Endothelial cell of umbilical vein (primary cell): ENCODE measurements around the gene MRPL48. TPM values are rescaled to one million over a fixed set of nuclear protein-coding genes. Genes with fewer than 3 reads are reported as not detected.

Experiments
- BruUV-seq: library from RNA; stranded (reverse); fragments of 400-500 nt; replicated peaks from 2 replicates; lab custom pipeline; 2021; lab: Mats Ljungman, UMichigan
- CTCF ChIA-PET: fragments of 300-600, 350-600 bp; sonication (Branson Sonifier 250); formaldehyde crosslinking; loops from one replicate; lab custom pipeline; 2021; ENCODE audit warnings: antibody characterized with exemption, inconsistent platforms; lab: Charles Lee
- POLR2A ChIA-PET: fragments of 300-600, 350-600 bp; sonication (Branson Sonifier 250); formaldehyde crosslinking; loops from one replicate; lab custom pipeline; 2021; ENCODE audit warnings: antibody characterized with exemption, inconsistent platforms; lab: Charles Lee
- DNase-seq: peaks from one replicate; pipeline ENCODE4 v3.0.0-alpha.2; 2011; ENCODE audit warnings: low read depth, low spot score
- FAIRE-seq: peaks from 2 replicates; lab custom pipeline; 2011; peaks lifted over from hg19 to GRCh38; lab: Jason Lieb, UNC
- H2AFZ ChIP-seq: 2 replicates; pipeline ENCODE4 v1.6.0; 2012; ENCODE audit warnings: low read depth, low read length, control low read depth, inconsistent platforms
- H3K27ac ChIP-seq: 2 replicates; pipeline ENCODE4 v1.5.1; 2011; ENCODE audit warnings: low read depth, mild to moderate bottlenecking, control low read depth, low read length, moderate library complexity; ENCODE audit not compliant: insufficient read depth
- H3K27me3 ChIP-seq, 2 experiments: 2 replicates each; pipeline versions ENCODE4 v1.6.0 to v1.6.1; 2011; ENCODE audit warnings: low read length in 2 of 2, mixed read lengths in 1 of 2; ENCODE audit not compliant: control insufficient read depth in 2 of 2, insufficient read depth in 2 of 2
- H3K36me3 ChIP-seq, 2 experiments: 2 replicates in 1 of 2; 3 replicates in 1 of 2; pipeline ENCODE4 v1.5.1; 2011; ENCODE audit warnings: low read length in 2 of 2, mild to moderate bottlenecking in 1 of 2, moderate library complexity in 1 of 2; ENCODE audit not compliant: control insufficient read depth in 2 of 2, insufficient read depth in 2 of 2; ENCODE audit errors: extremely low read depth in 1 of 2
- H3K4me1 ChIP-seq: 3 replicates; pipeline ENCODE4 v1.5.1; 2011; ENCODE audit warnings: mild to moderate bottlenecking, low read length; ENCODE audit not compliant: control insufficient read depth, insufficient read depth; ENCODE audit errors: extremely low read depth
- H3K4me2 ChIP-seq: 2 replicates; pipeline ENCODE4 v1.6.1; 2011; ENCODE audit warnings: low read length, control low read depth, mixed read lengths; ENCODE audit not compliant: insufficient read depth
- H3K4me3 ChIP-seq, 3 experiments: fragments of 200-600 bp in 1 of 3; sonication (generic), shearing (Covaris generic) in 1 of 3; replicated peaks in 1 of 3; 2 replicates each; pipeline ENCODE4 v1.5.1; 2011 to 2016; ENCODE audit warnings: control low read depth in 3 of 3, low read length in 3 of 3, mild to moderate bottlenecking in 2 of 3, inconsistent platforms in 1 of 3, low read depth in 1 of 3, moderate library complexity in 1 of 3; ENCODE audit not compliant: insufficient read depth in 1 of 3
- H3K79me2 ChIP-seq: 2 replicates; pipeline ENCODE4 v1.6.0; 2012; ENCODE audit warnings: low read length, inconsistent platforms; ENCODE audit not compliant: control insufficient read depth, insufficient read depth
- H3K9ac ChIP-seq: replicated peaks from 2 replicates; pipeline ENCODE3; 2011; ENCODE audit warnings: low read length, control low read depth; ENCODE audit not compliant: insufficient read depth; ENCODE audit errors: extremely low read depth
- H3K9me1 ChIP-seq: replicated peaks from 3 replicates; pipeline ENCODE4 v1.6.0; 2011; ENCODE audit warnings: mild to moderate bottlenecking, low read length; ENCODE audit not compliant: control insufficient read depth, insufficient read depth; ENCODE audit errors: extremely low read depth
- H3K9me3 ChIP-seq: replicated peaks from 2 replicates; pipeline ENCODE4 v1.5.1; 2012; ENCODE audit warnings: low read length, inconsistent platforms; ENCODE audit not compliant: control insufficient read depth, insufficient read depth
- H4K20me1 ChIP-seq: replicated peaks from 2 replicates; pipeline ENCODE3; 2011; ENCODE audit warnings: mild to moderate bottlenecking, low read length; ENCODE audit not compliant: control insufficient read depth, insufficient read depth; ENCODE audit errors: extremely low read depth
- EZH2 ChIP-seq: IDR thresholded peaks from 2 replicates; pipeline ENCODE4 v1.6.1; 2012; ENCODE audit warnings: borderline replicate concordance, low read depth, mild to moderate bottlenecking, moderate library complexity, low read length, inconsistent platforms; ENCODE audit not compliant: severe bottlenecking
- FOS ChIP-seq: IDR thresholded peaks from 2 replicates; pipeline ENCODE4 v1.6.1; 2011; ENCODE audit warnings: mild to moderate bottlenecking, low read length, moderate library complexity, borderline replicate concordance; ENCODE audit not compliant: insufficient read depth
- GATA2 ChIP-seq: IDR thresholded peaks from 2 replicates; pipeline ENCODE4 v1.7.0; 2011; ENCODE audit warnings: low read depth, mild to moderate bottlenecking, moderate library complexity, mixed read lengths, low read length; ENCODE audit not compliant: insufficient read length, insufficient read depth
- JUN ChIP-seq: IDR thresholded peaks from 2 replicates; pipeline ENCODE4 v1.6.1; 2011; ENCODE audit warnings: borderline replicate concordance, low read depth; ENCODE audit not compliant: insufficient read length, insufficient read depth
- MAX ChIP-seq: IDR thresholded peaks from 2 replicates; pipeline ENCODE4 v1.6.1; 2011; ENCODE audit not compliant: insufficient read depth, insufficient read length
- MYC ChIP-seq: IDR thresholded peaks from one replicate; pipeline ENCODE4 v1.6.1; 2011; ENCODE audit warnings: mild to moderate bottlenecking, low read depth, low read length
- POLR2A ChIP-seq: IDR thresholded peaks from 2 replicates; pipeline ENCODE4 v1.6.1; 2012; ENCODE audit warnings: low read depth, mild to moderate bottlenecking, control low read depth, low read length
- POLR2AphosphoS5 ChIP-seq: IDR thresholded peaks from 2 replicates; pipeline ENCODE4 v1.6.1; 2012; ENCODE audit warnings: low read depth, mild to moderate bottlenecking, control low read depth, low read length, moderate library complexity; ENCODE audit not compliant: insufficient read depth
- dilution Hi-C: fragments of 300-500 bp; cut with MboI; formaldehyde crosslinking; loops from one replicate; pipeline ENCODE4 v1.15.0; 2019; ENCODE audit warnings: low sequenced_read_pairs; ENCODE audit not compliant: extremely low pct_ligation_motif_present
- intact Hi-C: fragments of 100-400 bp; cut with micrococcal nuclease; formaldehyde crosslinking; loops from one replicate; pipeline ENCODE4 v1.10.0; 2022
- polyA plus RNA-seq, 4 experiments: library from polyadenylated mRNA; depleted of rRNA in 3 of 4; stranded (reverse) in 3 of 4; unstranded in 1 of 4; fragments of >200 nt; gene quantifications; 2 replicates each; pipeline versions ENCODE4 v1.2.1 to v1.2.3, GENCODE V29; 2011 to 2012; ENCODE audit warnings: missing spikeins in 1 of 4
- total RNA-seq: library from RNA; stranded (reverse); gene quantifications from 2 replicates; pipeline ENCODE4 v1.2.3, GENCODE V29; 2021
- TF ChIP-seq, protein P1 (sequence below), 2 donors: IDR thresholded peaks; 1 replicate in 1 of 2; 2 replicates in 1 of 2; pipeline ENCODE4 v1.5.1; 2011; ENCODE audit warnings: low read length in 2 of 2, mild to moderate bottlenecking in 2 of 2, moderate library complexity in 2 of 2, control low read depth in 1 of 2, inconsistent platforms in 1 of 2, low read depth in 1 of 2; ENCODE audit not compliant: insufficient read depth in 1 of 2; ENCODE audit errors: extremely low read depth in 1 of 2

Gene MRPL48
- total and polyA plus RNA-seq, 2 donors (not counting 3 experiments of a cell fraction or from before 2014, with no cell fraction given): 25.0 to 38.3 TPM

DNA sequence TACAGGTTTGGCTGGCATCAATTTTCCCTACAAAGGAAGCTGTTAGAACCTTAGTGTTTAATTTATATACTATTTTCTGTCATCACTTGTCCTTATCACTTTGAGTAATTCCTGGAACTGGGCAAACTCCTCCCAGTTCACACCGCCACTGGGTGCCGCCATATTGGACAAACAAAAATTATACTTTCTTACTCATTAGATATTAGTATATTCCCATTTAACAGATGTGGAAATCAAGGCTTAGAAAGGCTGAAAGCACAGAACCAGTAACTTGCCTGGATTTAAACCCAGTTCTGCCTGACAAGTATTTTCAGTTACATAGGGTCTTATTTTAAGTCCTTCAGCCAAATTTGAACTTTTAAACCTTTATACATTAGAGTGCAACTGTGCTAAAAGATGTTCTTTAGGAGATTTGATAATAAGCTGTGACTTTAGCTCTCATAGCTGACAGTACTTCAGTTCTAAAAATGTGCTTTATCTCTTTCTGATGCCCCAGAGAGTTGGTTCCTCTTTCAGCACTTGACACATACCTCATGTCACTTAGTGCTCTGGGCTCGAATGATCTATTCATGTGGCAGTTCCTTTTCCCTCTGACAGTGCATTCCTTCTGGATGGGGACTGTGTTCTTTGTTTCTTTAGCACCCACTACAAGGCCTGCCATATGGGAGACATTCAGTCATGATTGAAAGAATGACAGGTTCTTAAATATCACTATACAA is 63.5 kb downstream of the MRPL48 start:
- POLR2A ChIA-PET: no interaction called here
- FAIRE-seq: no peak
- H3K4me2 ChIP-seq: no peak overlapping the region
- no peaks in the 10 kb centered on the region for H3K27me3 ChIP-seq
- no peak overlapping the region for H3K4me3 ChIP-seq
- no TSS peak for BruUV-seq
- no peaks in the 10 kb centered on the region for H4K20me1 ChIP-seq
- intact Hi-C loops: no loop called here
- CTCF ChIA-PET: no interaction called here
- H3K27ac ChIP-seq: no peak overlapping the region
- no peaks in the 10 kb centered on the region for H3K9me3 ChIP-seq
- H2AFZ ChIP-seq: no peak overlapping the region
- H3K79me2 ChIP-seq: no peaks in the 10 kb centered on the region
- TF ChIP-seq, protein P1, sequence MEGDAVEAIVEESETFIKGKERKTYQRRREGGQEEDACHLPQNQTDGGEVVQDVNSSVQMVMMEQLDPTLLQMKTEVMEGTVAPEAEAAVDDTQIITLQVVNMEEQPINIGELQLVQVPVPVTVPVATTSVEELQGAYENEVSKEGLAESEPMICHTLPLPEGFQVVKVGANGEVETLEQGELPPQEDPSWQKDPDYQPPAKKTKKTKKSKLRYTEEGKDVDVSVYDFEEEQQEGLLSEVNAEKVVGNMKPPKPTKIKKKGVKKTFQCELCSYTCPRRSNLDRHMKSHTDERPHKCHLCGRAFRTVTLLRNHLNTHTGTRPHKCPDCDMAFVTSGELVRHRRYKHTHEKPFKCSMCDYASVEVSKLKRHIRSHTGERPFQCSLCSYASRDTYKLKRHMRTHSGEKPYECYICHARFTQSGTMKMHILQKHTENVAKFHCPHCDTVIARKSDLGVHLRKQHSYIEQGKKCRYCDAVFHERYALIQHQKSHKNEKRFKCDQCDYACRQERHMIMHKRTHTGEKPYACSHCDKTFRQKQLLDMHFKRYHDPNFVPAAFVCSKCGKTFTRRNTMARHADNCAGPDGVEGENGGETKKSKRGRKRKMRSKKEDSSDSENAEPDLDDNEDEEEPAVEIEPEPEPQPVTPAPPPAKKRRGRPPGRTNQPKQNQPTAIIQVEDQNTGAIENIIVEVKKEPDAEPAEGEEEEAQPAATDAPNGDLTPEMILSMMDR (IDR thresholded peaks at IDR 0.05; ENCODE audit: extremely low read depth in 1 of 2, insufficient read depth in 1 of 2, low read depth in 1 of 2, low read length in 2 of 2): no peak
- TF ChIP-seq GATA2 (no peak), POLR2A (no peak), MAX (no peak), EZH2 (no peak), JUN (no peak), FOS (no peak), POLR2AphosphoS5 (no peak), MYC (no peak)
- no peaks in the 10 kb centered on the region for H3K36me3 ChIP-seq
- no peaks in the 10 kb centered on the region for H3K4me1 ChIP-seq
- no peak for DNase-seq
- dilution Hi-C loops: no loop called here
- H3K9me1 ChIP-seq: no peaks in the 10 kb centered on the region
- no peak overlapping the region for H3K9ac ChIP-seq
